ENCODE data around the gene ADH7.

DNA sequence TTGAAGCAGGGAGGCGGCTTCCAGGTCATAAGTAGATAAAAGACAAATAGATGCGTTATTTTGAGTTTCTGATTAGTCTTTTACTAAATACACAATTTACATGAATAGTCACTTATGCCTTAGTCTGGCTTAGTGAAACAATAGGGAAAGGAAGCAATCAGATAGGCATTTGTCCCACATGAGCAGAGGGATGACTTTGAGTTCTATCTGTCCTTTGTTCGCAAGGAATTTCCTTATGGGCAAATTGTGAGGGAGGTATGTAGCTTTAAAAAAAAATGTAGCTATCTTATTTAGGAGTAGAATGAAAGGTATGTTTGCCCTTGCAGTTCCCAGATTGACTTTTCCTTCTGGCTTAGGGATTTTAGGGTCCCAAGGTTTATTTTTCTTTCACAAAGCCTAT is 56.3 kb downstream of the ADH7 start:
- TF ChIP-seq, protein P1, sequence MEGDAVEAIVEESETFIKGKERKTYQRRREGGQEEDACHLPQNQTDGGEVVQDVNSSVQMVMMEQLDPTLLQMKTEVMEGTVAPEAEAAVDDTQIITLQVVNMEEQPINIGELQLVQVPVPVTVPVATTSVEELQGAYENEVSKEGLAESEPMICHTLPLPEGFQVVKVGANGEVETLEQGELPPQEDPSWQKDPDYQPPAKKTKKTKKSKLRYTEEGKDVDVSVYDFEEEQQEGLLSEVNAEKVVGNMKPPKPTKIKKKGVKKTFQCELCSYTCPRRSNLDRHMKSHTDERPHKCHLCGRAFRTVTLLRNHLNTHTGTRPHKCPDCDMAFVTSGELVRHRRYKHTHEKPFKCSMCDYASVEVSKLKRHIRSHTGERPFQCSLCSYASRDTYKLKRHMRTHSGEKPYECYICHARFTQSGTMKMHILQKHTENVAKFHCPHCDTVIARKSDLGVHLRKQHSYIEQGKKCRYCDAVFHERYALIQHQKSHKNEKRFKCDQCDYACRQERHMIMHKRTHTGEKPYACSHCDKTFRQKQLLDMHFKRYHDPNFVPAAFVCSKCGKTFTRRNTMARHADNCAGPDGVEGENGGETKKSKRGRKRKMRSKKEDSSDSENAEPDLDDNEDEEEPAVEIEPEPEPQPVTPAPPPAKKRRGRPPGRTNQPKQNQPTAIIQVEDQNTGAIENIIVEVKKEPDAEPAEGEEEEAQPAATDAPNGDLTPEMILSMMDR (conservative IDR thresholded peaks at IDR 0.05 in 1 of 2, IDR thresholded peaks at IDR 0.05 in 1 of 2; ENCODE audit: extremely low read depth in 1 of 2, insufficient read depth in 1 of 2, low read depth in 1 of 2, low read length in 2 of 2) = no peak
- no peak for TF ChIP-seq EZH2 (IDR thresholded peaks at IDR 0.05; ENCODE audit: borderline replicate concordance, low read length)

Measured in mammary epithelial cell (primary cell).